GM15510 (cell line): ENCODE measurements around the gene ATP13A3.

Experiments
- POLR2A ChIP-seq: IDR thresholded peaks from 3 replicates; pipeline ENCODE4 v1.6.1; 2011; ENCODE audit warnings: borderline replicate concordance; ENCODE audit not compliant: insufficient read length; ENCODE audit errors: extremely low read depth

ATP13A3 gene

DNA sequence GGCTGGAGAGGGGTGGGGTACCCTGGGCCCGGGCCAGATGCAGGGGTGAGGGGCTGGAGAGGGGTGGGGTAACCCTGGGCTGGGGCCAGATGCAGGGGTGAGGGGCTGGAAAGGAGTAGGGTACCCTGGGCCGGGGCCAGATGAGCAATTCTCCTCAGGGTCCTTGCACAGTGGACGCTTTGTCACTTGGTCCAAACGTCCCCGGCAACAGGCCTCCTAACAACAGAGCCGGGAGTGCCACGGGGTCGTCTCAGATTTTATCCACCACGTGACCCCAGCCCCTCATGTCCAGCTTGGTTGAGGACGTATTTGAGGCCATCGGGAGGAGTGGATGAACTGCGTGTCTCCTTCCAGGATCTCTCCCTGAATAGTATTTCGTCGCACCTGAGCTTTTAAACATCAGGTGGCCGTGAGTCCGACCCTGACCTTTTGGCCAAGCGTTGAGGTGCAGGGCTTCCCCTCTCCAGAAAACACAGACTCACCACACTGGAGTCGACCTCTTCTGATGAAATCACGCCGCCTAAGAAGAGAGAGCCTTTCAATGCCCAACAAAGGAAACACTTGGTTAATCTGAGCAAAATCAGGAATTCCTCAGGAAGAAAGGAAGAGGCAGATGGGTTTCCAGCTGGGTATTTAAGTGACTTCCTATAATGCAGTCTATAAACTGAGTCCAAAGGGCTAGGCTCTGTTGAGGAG is 104.5 kb downstream of the ATP13A3 start:
- no peak for TF ChIP-seq POLR2A

DNA sequence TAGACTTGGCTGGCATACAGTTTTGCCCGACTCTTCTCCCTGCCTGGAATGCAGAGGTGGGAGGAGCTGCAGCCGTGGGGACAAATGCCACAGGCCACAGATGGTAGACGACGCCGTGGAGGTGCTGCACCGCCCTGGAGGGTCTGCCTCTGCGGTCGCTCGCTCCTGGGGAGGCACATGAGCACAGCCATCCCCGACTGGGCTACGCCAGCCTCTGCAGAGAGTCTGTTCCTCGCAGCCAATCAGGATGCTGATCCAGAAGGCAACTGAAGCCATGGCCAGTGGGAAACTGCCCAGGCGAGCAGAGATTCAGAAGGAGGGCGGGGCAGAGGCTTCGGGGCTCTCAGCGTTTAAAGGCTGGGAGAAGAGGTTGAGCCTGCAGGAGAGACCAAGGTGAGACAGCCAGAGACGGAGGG is 105.3 kb downstream of the ATP13A3 start:
- no peak for TF ChIP-seq POLR2A

DNA sequence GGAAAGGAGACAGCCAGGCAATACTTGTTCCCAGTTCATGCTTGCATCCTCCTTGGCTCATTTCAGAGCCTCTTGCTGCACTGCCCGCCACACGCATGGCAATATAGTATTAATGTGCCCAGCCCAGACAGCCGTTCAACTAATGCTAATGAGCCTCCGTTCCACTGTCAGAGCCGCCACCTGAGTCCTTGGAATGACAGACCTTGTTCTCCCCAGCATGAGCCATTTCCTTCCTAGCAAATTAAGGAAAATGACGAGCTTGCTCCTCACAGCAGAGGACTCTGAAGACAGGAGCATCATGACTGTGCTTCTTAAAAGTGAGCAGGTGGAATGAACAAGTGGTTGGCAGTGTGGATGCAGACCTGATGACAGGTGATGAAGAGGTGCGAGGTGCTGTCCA is 106.5 kb downstream of the ATP13A3 start:
- TF ChIP-seq POLR2A = no peak

DNA sequence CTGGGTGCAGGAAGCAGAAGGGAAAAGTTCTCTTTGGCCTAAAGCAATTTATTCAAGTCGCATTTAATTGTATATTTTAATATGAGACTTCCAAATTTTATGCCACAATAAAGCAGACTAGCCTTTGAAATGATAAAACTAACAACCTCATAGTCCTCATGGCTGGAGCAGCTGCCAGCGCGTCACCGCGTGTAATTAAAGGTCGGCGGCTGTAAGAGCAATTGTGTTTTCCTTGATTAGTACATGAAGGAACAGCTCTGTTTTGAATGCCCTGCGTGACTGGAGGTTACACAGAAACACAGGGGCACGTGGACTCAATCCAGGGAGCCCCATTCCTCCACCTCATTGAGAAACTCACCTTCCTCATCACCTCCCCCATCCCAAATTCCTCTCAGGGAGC is 107.2 kb downstream of the ATP13A3 start:
- no peak for TF ChIP-seq POLR2A

DNA sequence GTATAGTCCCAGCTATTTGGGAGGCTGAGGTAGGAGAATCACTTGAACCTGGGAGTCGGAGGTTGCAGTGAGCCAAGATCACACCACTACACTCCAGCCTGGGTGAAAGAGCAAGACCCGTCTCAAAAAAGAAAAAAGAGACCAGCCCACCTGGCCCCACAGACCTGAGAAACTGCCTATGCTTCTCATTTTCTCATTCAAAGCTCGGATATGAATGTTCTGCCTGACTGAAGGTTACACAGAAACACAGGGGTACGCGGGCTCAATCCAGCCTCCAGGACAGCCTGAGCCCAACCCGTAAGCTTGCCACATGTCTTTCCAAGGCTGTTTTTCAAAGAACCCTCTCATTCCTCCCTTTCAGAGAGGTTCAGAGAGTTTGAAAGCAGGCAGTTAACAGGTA is 107.6 kb downstream of the ATP13A3 start:
- TF ChIP-seq POLR2A = no peak

DNA sequence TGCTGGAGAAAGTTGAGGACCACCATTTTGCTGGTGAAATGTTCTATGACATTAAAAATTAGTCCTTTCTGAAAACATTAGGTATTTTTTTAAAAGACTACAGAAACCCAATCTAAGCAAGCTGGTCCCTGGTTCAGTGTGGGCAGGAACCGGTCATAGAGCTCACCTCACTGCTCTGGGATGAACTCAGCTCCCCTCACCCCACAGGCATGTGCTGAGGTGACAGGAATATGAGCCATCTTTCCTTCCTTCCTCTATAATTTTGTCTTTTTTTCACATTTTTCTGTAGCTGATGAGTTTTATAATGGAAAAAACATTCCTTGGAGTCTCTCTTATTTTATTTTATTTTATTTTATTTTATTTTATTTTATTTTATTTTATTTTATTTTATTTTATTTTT is 109.1 kb downstream of the ATP13A3 start:
- TF ChIP-seq POLR2A = no peak

DNA sequence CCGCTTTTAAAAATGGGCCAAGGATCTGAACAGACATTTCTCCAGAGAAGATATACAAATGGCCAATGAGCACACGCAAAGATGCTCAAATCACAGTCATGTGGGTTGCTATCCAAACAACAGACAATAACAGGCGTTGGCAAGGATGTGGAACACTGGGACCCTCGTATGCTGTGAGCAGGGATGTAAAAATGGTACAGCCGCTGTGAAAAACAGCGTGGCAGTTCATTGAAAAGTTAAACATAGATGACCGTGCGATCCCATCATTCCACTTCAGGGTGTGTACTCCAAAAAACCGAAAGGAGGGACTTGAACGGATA is 110.6 kb downstream of the ATP13A3 start:
- TF ChIP-seq POLR2A = no peak

DNA sequence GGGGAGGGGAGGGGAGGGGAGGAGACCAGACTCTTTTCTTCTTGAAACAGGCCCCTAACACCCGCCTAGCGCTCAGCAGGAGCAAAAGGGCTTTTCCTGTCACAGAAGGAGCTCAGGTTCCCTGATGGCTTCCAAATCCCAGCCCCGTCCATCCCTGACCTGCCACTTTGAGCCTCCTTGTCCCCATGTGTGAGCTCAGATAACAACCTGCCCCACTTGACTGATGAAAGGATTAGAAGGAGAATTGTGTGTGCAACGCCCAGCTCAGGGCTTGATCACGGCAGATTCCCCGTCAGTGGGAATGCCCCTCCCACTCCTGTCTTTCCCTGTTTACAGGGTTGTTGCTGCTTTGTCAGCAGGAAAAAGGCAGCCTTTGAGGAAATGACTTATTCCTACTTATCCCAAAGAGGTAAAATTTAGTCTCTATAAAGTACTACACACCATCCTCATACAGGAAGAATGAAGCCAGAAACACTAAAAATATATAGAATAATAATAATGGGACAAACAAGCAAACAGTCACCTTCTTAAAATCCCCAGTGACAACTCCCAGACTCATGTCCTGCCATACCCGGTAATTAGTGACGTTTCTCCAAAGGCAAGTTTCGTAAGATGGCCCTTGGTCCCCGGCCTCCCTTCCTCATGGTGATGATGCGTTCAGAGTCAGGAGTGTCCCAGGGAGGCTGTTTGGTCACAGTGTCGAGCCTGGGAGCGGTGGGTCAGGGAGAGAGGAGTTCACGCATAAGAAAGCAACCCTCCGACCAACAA is 111.1 kb downstream of the ATP13A3 start:
- TF ChIP-seq POLR2A = no peak

DNA sequence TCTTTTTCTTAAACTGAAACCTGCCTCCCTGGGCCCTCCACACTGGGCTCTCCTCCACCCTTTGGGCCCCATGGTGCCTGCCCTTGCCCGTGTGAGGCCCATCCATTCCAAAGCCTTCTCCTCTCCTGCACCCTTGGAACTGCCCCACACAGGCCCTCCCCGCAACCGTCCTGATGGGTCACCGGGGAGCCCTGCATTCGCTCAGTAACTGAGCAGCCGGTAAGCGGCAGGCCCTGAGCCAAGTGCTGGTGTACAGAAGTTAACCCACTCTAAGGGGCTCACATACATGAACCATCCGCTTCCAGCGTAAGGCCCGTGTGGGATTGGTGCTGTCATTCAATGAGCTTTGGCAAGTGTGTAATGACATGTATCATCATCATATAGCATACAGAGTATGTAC is 111.9 kb downstream of the ATP13A3 start:
- no peak for TF ChIP-seq POLR2A

DNA sequence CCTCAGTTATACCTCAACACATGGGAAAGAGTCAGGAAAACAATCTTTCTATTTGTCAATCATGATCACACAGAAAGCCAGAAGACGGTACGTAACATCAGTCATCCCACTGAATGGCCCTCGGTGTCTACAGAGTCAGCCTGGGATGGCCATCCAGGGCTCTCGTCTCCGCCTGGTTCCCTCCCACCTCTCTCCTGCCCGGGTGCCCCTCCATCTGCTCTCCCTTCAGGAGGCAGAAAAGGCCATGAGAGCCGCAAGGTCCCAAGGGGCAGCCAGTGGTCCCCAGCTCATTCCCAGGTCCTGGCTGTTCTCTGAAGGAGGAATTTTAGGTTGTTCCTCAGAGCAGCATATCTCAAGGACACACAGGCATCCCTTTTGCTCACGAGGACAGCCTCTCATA is 112.9 kb downstream of the ATP13A3 start:
- no peak for TF ChIP-seq POLR2A

DNA sequence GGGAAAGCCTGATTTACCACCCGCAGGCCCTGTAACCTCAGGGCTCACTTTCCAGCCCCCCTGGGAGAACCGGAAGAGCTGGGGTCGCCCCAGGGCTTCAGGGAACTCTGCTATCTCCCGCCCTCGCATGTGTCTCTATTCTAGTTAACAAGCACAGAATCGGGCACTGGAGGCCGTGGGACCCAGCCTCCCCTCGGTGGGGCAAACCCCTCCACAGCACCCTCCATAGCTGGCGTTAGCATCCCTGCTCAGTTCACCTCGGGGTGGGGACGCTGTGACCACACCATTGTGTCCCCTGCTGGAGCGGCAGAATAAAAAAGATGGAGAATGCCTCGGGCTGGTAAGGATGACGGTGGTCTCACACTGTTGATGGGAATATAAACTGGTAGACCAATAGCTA is 113.8 kb downstream of the ATP13A3 start:
- no peak for TF ChIP-seq POLR2A

DNA sequence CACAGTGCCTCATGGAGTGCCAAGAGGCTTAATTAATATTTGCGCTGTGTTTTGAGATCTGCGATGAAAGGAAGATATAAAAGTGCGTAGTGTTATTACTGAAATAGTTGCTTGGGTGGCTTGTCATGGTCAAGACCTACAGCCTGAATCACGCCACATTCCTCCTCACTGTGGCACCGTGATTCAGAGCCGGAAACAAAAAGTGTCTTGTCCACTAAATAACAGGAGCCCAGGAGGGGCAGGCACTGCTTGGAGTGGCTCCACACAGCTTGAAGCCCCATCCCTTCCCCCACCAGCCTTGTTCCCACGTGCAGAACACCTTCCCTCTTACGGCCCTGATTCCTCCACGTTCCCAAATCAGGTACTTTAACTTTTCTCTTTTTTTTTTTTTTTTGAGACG is 116.0 kb downstream of the ATP13A3 start:
- no peak for TF ChIP-seq POLR2A

DNA sequence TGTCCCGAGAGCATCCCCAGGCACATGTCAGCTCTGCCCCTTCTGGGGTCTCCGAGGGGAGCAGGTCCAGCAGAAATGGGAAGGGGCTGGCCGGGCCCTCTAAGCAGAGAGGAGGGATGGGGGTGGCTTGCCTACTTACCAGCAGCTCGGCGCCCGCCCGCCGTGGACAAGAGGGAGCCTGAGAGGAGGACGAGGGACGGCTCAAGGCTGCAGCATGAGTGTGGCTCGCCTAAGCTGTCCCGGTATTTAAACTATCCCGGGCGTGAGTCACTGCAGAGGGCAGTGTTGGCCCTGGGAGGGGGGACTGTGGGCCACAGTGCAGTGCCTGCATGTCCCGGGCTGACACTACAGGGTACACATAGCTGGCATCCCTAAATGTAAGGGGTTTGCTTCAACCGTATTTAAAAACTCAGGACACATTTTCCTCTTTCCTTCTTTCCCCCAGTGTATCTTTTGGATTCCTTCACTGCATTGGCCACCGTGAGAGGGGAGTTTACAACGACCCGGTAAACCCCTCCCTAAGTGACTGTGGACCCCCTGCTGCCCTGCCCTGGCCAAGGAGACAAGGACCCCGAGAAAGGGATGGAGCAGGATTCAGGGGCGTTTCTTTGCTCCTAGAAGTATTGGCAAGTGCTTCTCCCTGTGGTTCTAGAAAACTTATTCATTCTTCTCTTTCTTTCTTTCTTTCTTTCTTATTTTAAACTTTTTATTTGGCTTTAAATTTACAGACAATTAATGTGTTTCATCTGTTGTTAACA is 117.1 kb downstream of the ATP13A3 start, which contains the start of gene LRRC15:
Gene LRRC15 (minus strand): TSS at position 222 of the 758 bp plus-strand sequence. CDS start 8,700 bp downstream, outside the sequence.
- no peak for TF ChIP-seq POLR2A

DNA sequence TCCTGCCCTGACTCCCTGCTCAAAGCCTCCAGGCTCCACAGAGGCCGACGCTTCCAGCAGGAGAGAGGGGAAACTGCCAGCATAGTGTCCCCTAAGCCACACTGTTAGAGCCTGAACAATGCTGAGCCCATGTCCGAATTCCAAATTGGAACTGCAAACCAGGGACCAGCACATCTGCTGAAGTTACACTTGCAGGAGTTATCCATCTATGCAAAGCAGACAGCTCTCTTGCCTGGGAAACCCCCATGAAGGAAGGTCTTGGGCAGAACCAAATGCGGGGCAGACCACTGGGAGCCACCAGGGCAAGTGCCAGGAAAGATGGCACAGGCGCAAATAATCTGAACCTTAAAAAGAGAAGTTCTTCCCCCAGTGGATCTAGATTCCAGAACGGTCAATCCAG is 117.9 kb downstream of the ATP13A3 start:
- no peak for TF ChIP-seq POLR2A
